Naive thymus-derived CD8-positive, alpha-beta T cell (primary cell): ENCODE measurements around the gene KIF1B. TPM values are rescaled to one million over a fixed set of nuclear protein-coding genes. Genes with fewer than 3 reads are reported as not detected.

Experiments
- microRNA-seq: library from miRNA; unstranded; fragments of <30 nt; microRNA quantifications from one replicate; pipeline ENCODE4 v1.2.0, GENCODE V29; 2022; ENCODE audit warnings: borderline microRNAs expressed
- polyA plus RNA-seq, 3 donors: library from polyadenylated mRNA; unstranded; fragments of 300-500 nt; fragmentation: Illumina TruSeq; gene quantifications; one replicate each; pipeline ENCODE4 v1.2.3, GENCODE V29; 2021
- total RNA-seq, 8 experiments: library from RNA in 2 of 8; stranded (reverse) in 2 of 8; gene quantifications; one replicate each; pipeline ENCODE4 v1.2.3 and lab custom pipeline; 2021 to 2026

KIF1B gene
- total and polyA plus RNA-seq, 5 experiments from 2014 or later = 0.70 to 11.4 (median 2.1) TPM

Small RNAs within 50 kb of the gene (microRNA-seq; reads per million reads assigned to microRNA genes)
- not detected for gene MIR1273D

Other genes with a start within 250 kb of the KIF1B start
- not detected for gene RBP7, start 213.3 kb upstream of the KIF1B start, total RNA-seq
- not detected for gene RBP7, start 213.3 kb upstream of the KIF1B start, polyA plus RNA-seq
- 10 to 100 TPM; 40.0 to 45.3 TPM for gene UBE4B, start 177.6 kb upstream of the KIF1B start, total RNA-seq
- gene UBE4B, start 177.6 kb upstream of the KIF1B start, polyA plus RNA-seq = 10 to 100 TPM in 1 of 3 donors, 1 to 10 TPM in 2; 8.4 to 10.4 (median 9.6) TPM
- gene PGD, start 188.5 kb downstream of the KIF1B start, total RNA-seq = 10 to 100 TPM; 42.2 to 46.6 TPM
- 10 to 100 TPM; 41.4 to 52.8 (median 46.6) TPM for gene PGD, start 188.5 kb downstream of the KIF1B start, polyA plus RNA-seq
- 1 to 10 TPM; 6.4 to 9.5 TPM for gene CENPS, start 219.9 kb downstream of the KIF1B start, total RNA-seq
- gene CENPS, start 219.9 kb downstream of the KIF1B start, polyA plus RNA-seq = 10 to 100 TPM in 1 of 3 donors, 1 to 10 TPM in 2; 8.6 to 11.2 (median 9.4) TPM
- under 1 TPM in 1 of 2 experiments, not detected in 1; 0.44 TPM for gene CORT, start 239.5 kb downstream of the KIF1B start, total RNA-seq
- under 1 TPM in 1 of 3 donors, not detected in 2; 0.22 TPM for gene CORT, start 239.5 kb downstream of the KIF1B start, polyA plus RNA-seq